HEK293 (cell line): ENCODE measurements around the gene ABLIM2.

Experiments used
- CTCF ChIA-PET: fragments of 350-600 bp; formaldehyde crosslinking; extraction: SDS; loops from one replicate; lab custom pipeline; 2021; ENCODE audit warnings: antibody characterized with exemption; lab: Yijun Ruan, JAX
- POLR2A ChIA-PET: fragments of 300-600 bp; formaldehyde crosslinking; extraction: SDS; loops from one replicate; lab custom pipeline; 2020; ENCODE audit warnings: antibody characterized with exemption, inconsistent platforms; lab: Yijun Ruan, JAX
- H3K27ac ChIP-seq: fragments of 200-500 bp; sonication (Bioruptor generic); 2 replicates; pipeline ENCODE4 v1.5.1; 2014; ENCODE audit warnings: low read depth, low read length, control low read depth, inconsistent platforms; ENCODE audit errors: extremely low read depth
- H3K36me3 ChIP-seq, 2 experiments: fragments of 200-500 bp in 1 of 2; sonication (Bioruptor generic) in 1 of 2; 1 replicate in 1 of 2; 2 replicates in 1 of 2; pipeline ENCODE4 v1.5.1; 2014 to 2017; ENCODE audit warnings: inconsistent platforms in 2 of 2, low read length in 2 of 2; ENCODE audit not compliant: control insufficient read depth in 2 of 2, insufficient read depth in 1 of 2
- H3K4me1 ChIP-seq: fragments of 200-500 bp; sonication (Bioruptor generic); 2 replicates; pipeline ENCODE4 v1.5.1; 2014; ENCODE audit warnings: mild to moderate bottlenecking, low read length, inconsistent platforms; ENCODE audit not compliant: control insufficient read depth, insufficient read depth
- H3K4me3 ChIP-seq: 2 replicates; pipeline ENCODE4 v1.5.1; 2011; ENCODE audit warnings: low read depth, mild to moderate bottlenecking, control low read depth, low read length, moderate library complexity
- H3K9me3 ChIP-seq: fragments of 200-500 bp; sonication (Bioruptor generic); 2 replicates; pipeline ENCODE4 v1.5.1; 2014; ENCODE audit warnings: low read depth, low read length, inconsistent platforms; ENCODE audit not compliant: control insufficient read depth, insufficient read depth
- BCL11A ChIP-seq: fragments of 450-650 bp; formaldehyde crosslinking; IDR thresholded peaks from 2 replicates; pipeline ENCODE4 v1.5.1; 2016; ENCODE audit warnings: low read depth, missing biosample characterization, missing genetic modification characterization
- HIC1 ChIP-seq: fragments of 450-650 bp; formaldehyde crosslinking; IDR thresholded peaks from 2 replicates; pipeline ENCODE4 v1.5.1; 2016; ENCODE audit warnings: missing biosample characterization, missing genetic modification characterization
- IKZF3 ChIP-seq: fragments of 450-650 bp; IDR thresholded peaks from 2 replicates; pipeline ENCODE4 v1.5.0; 2018; ENCODE audit warnings: missing biosample characterization, mild to moderate bottlenecking, missing genetic modification characterization, moderate library complexity
- OVOL3 ChIP-seq: fragments of 450-650 bp; formaldehyde crosslinking; IDR thresholded peaks from 2 replicates; pipeline ENCODE4 v1.5.1; 2016; ENCODE audit warnings: missing biosample characterization, missing genetic modification characterization
- PRDM4 ChIP-seq: fragments of 450-650 bp; formaldehyde crosslinking; IDR thresholded peaks from 2 replicates; pipeline ENCODE4 v1.5.1; 2017; ENCODE audit warnings: missing biosample characterization, missing genetic modification characterization
- SP7 ChIP-seq: fragments of 450-650 bp; formaldehyde crosslinking; IDR thresholded peaks from 2 replicates; pipeline ENCODE4 v1.5.1; 2016; ENCODE audit warnings: missing biosample characterization, missing genetic modification characterization
- ZFP41 ChIP-seq: fragments of 450-650 bp; formaldehyde crosslinking; IDR thresholded peaks from 2 replicates; pipeline ENCODE4 v1.5.1; 2016; ENCODE audit warnings: missing biosample characterization, missing genetic modification characterization, borderline replicate concordance
- ZNF133 ChIP-seq: fragments of 450-650 bp; formaldehyde crosslinking; IDR thresholded peaks from 2 replicates; pipeline ENCODE4 v1.5.1; 2016; ENCODE audit warnings: missing biosample characterization, missing genetic modification characterization
- ZNF155 ChIP-seq: fragments of 450-650 bp; formaldehyde crosslinking; IDR thresholded peaks from 2 replicates; pipeline ENCODE4 v1.5.1; 2016; ENCODE audit warnings: missing biosample characterization, missing genetic modification characterization
- ZNF221 ChIP-seq: fragments of 450-650 bp; formaldehyde crosslinking; IDR thresholded peaks from 2 replicates; pipeline ENCODE4 v1.5.1; 2017; ENCODE audit warnings: missing biosample characterization, missing genetic modification characterization, borderline replicate concordance
- ZNF266 ChIP-seq: fragments of 450-650 bp; formaldehyde crosslinking; IDR thresholded peaks from 2 replicates; pipeline ENCODE4 v1.5.1; 2016; ENCODE audit warnings: missing biosample characterization, missing genetic modification characterization, low read depth
- ZNF302 ChIP-seq: fragments of 450-650 bp; formaldehyde crosslinking; IDR thresholded peaks from 2 replicates; pipeline ENCODE4 v1.5.1; 2016; ENCODE audit warnings: missing biosample characterization, missing genetic modification characterization, low read depth
- ZNF335 ChIP-seq: fragments of 450-650 bp; formaldehyde crosslinking; conservative IDR thresholded peaks from 2 replicates; pipeline ENCODE4 v1.5.1; 2016; ENCODE audit warnings: missing biosample characterization, missing genetic modification characterization
- ZNF341 ChIP-seq: fragments of 450-650 bp; formaldehyde crosslinking; IDR thresholded peaks from 2 replicates; pipeline ENCODE4; 2016; ENCODE audit warnings: low read depth, missing biosample characterization, missing genetic modification characterization
- ZNF426 ChIP-seq: fragments of 450-650 bp; formaldehyde crosslinking; IDR thresholded peaks from 2 replicates; pipeline ENCODE4 v1.5.1; 2017; ENCODE audit warnings: missing biosample characterization, missing genetic modification characterization, mild to moderate bottlenecking, inconsistent platforms, moderate library complexity
- ZNF48 ChIP-seq: fragments of 450-650 bp; formaldehyde crosslinking; IDR thresholded peaks from 2 replicates; pipeline ENCODE4 v1.5.1; 2016; ENCODE audit warnings: missing biosample characterization, missing genetic modification characterization
- ZNF558 ChIP-seq: fragments of 450-650 bp; formaldehyde crosslinking; IDR thresholded peaks from 2 replicates; pipeline ENCODE4 v1.5.1; 2016; ENCODE audit warnings: missing biosample characterization, missing genetic modification characterization
- ZNF560 ChIP-seq: fragments of 450-650 bp; formaldehyde crosslinking; IDR thresholded peaks from 2 replicates; pipeline ENCODE4 v1.5.1; 2017; ENCODE audit warnings: missing biosample characterization, missing genetic modification characterization, borderline replicate concordance
- ZNF596 ChIP-seq: fragments of 450-650 bp; IDR thresholded peaks from 2 replicates; pipeline ENCODE4 v1.5.0; 2018; ENCODE audit warnings: missing biosample characterization, mild to moderate bottlenecking, missing genetic modification characterization, moderate library complexity
- ZNF610 ChIP-seq: fragments of 450-650 bp; formaldehyde crosslinking; IDR thresholded peaks from 2 replicates; pipeline ENCODE4 v1.5.1; 2016; ENCODE audit warnings: missing biosample characterization, missing genetic modification characterization, borderline replicate concordance
- ZNF624 ChIP-seq: fragments of 450-650 bp; formaldehyde crosslinking; IDR thresholded peaks from 2 replicates; pipeline ENCODE4 v1.5.1; 2017; ENCODE audit warnings: missing biosample characterization, missing genetic modification characterization
- ZNF626 ChIP-seq: fragments of 450-650 bp; sonication (Bioruptor Pico); formaldehyde crosslinking; IDR thresholded peaks from 2 replicates; pipeline ENCODE4 v1.5.1; 2018; ENCODE audit warnings: missing biosample characterization, missing genetic modification characterization, inconsistent platforms
- ZNF776 ChIP-seq: fragments of 450-650 bp; formaldehyde crosslinking; IDR thresholded peaks from 2 replicates; pipeline ENCODE4 v1.5.0; 2017; ENCODE audit warnings: missing biosample characterization, missing genetic modification characterization, borderline replicate concordance
- ZNF792 ChIP-seq: fragments of 450-650 bp; formaldehyde crosslinking; IDR thresholded peaks from 2 replicates; pipeline ENCODE4 v1.5.1; 2016; ENCODE audit warnings: missing biosample characterization, missing genetic modification characterization
- ZSCAN16 ChIP-seq: fragments of 450-650 bp; formaldehyde crosslinking; IDR thresholded peaks from 2 replicates; pipeline ENCODE4 v1.5.1; 2016; ENCODE audit warnings: missing biosample characterization, missing genetic modification characterization
- TF ChIP-seq, protein P1 (sequence below): fragments of 450-650 bp; formaldehyde crosslinking; IDR thresholded peaks from 2 replicates; pipeline ENCODE4 v1.5.1; 2016; ENCODE audit warnings: missing biosample characterization, missing genetic modification characterization, borderline replicate concordance
- TF ChIP-seq, protein P2 (sequence below): fragments of 450-650 bp; formaldehyde crosslinking; IDR thresholded peaks from 2 replicates; pipeline ENCODE4; 2016; ENCODE audit warnings: missing biosample characterization, missing genetic modification characterization

Gene ABLIM2

DNA sequence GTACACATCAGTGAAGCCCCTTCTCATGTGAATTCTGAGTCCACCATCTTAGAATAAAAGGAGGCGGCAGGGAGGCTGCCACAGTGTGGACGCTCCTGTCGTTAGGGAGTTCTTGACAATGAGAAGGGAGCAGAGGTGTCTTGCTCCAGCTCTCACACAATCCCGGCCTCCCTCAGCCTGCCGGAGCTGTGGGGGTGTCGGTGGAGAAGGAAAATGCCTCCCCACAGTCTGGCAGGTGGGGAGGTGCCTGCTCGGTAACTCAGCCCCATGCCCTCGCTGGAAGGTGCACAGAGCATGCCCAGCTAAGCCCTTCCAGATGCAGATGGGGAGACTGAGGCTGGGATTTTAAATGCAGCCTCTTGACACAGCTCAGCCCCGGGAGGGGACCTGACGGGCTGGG is 20.5 kb upstream of the ABLIM2 start:
- ChIA-PET POLR2A (no interaction called here), CTCF (interaction anchor here (4.4 kb wide), 1 partner anchor 14 kb away, joined by 47 read pairs; no protein-coding TSS in a partner anchor)
- TF ChIP-seq IKZF3 (tag by site-specific recombination) (no peak), ZNF558 (tag by site-specific recombination) (no peak), ZNF426 (no peak), ZNF341 (tag by site-specific recombination) (no peak), ZFP41 (no peak), PRDM4 (tag by site-specific recombination) (no peak), SP7 (no peak), ZNF155 (tag by site-specific recombination) (no peak)
- Histone ChIP-seq H3K4me3 (no peak overlapping the region), H3K9me3 (no peaks in the 10 kb centered on the region), H3K27ac (no peak overlapping the region), H3K4me1 (no peaks in the 10 kb centered on the region; the same call in 1 of the 2 replicates), H3K36me3 (no peaks in the 10 kb centered on the region)

DNA sequence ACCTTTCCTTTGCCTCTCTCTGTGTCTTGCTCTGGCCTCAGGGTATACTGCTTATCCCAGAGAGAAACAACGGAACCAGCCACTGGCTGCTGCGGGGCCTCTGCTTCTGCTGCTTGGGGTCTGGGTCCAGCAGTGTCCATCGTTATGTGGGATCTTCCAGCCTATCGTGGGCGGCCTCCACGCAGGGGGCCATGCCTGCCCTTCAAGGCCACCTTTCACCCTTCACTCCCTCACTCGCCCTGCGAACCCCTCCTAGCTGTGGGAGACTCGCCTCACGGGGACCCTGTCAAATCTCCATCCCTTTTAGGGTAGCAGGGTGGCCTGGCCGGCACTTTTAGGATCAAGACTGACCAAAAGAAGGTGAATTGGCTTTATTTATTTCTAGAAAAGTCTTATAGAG is 19.3 kb upstream of the ABLIM2 start:
- Histone ChIP-seq H3K9me3 (no peaks in the 10 kb centered on the region), H3K27ac (no peak overlapping the region), H3K4me1 (no peaks in the 10 kb centered on the region; the same call in 1 of the 2 replicates), H3K36me3 (no peaks in the 10 kb centered on the region), H3K4me3 (no peak overlapping the region)
- CTCF ChIA-PET: interaction anchor here (0.6 to 4.4 kb wide), 8 partner anchors 10 to 233 kb away, joined by 3 to 47 read pairs (median 4); no protein-coding TSS in a partner anchor
- POLR2A ChIA-PET: no interaction called here
- no peak for TF ChIP-seq ZNF221 (tag by site-specific recombination)
- no peak for TF ChIP-seq BCL11A (tag by site-specific recombination)
- no peak for TF ChIP-seq HIC1 (tag by site-specific recombination)
- TF ChIP-seq ZNF626 (tag by site-specific recombination): no peak
- TF ChIP-seq ZNF610 (tag by site-specific recombination): no peak
- TF ChIP-seq, protein P1, sequence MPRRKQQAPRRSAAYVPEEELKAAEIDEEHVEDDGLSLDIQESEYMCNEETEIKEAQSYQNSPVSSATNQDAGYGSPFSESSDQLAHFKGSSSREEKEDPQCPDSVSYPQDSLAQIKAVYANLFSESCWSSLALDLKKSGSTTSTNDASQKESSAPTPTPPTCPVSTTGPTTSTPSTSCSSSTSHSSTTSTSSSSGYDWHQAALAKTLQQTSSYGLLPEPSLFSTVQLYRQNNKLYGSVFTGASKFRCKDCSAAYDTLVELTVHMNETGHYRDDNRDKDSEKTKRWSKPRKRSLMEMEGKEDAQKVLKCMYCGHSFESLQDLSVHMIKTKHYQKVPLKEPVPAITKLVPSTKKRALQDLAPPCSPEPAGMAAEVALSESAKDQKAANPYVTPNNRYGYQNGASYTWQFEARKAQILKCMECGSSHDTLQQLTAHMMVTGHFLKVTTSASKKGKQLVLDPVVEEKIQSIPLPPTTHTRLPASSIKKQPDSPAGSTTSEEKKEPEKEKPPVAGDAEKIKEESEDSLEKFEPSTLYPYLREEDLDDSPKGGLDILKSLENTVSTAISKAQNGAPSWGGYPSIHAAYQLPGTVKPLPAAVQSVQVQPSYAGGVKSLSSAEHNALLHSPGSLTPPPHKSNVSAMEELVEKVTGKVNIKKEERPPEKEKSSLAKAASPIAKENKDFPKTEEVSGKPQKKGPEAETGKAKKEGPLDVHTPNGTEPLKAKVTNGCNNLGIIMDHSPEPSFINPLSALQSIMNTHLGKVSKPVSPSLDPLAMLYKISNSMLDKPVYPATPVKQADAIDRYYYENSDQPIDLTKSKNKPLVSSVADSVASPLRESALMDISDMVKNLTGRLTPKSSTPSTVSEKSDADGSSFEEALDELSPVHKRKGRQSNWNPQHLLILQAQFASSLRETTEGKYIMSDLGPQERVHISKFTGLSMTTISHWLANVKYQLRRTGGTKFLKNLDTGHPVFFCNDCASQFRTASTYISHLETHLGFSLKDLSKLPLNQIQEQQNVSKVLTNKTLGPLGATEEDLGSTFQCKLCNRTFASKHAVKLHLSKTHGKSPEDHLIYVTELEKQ: no peak
- TF ChIP-seq ZNF596 (tag by site-specific recombination): no peak
- TF ChIP-seq ZNF133 (tag by site-specific recombination): no peak
- no peak for TF ChIP-seq ZNF302
- TF ChIP-seq, protein P2, sequence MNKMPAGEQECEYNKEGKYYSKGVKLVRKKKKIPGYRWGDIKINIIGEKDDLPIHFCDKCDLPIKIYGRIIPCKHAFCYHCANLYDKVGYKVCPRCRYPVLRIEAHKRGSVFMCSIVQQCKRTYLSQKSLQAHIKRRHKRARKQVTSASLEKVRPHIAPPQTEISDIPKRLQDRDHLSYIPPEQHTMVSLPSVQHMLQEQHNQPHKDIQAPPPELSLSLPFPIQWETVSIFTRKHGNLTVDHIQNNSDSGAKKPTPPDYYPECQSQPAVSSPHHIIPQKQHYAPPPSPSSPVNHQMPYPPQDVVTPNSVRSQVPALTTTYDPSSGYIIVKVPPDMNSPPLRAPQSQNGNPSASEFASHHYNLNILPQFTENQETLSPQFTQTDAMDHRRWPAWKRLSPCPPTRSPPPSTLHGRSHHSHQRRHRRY (tag by site-specific recombination): no peak
- TF ChIP-seq ZNF776: no peak
- TF ChIP-seq ZNF560: no peak
- no peak for TF ChIP-seq OVOL3
- TF ChIP-seq ZNF266 (tag by site-specific recombination): no peak
- TF ChIP-seq ZNF335 (tag by site-specific recombination): no peak
- TF ChIP-seq ZNF48 (tag by site-specific recombination): no peak
- no peak for TF ChIP-seq ZNF624 (tag by site-specific recombination)
- no peak for TF ChIP-seq ZSCAN16 (tag by site-specific recombination)
- no peak for TF ChIP-seq ZNF792 (tag by site-specific recombination)
